ENCODE data around the gene TMEM47. TPM values are rescaled to one million over a fixed set of nuclear protein-coding genes. Genes with fewer than 3 reads are reported as not detected.

TMEM47 gene
- total RNA-seq = not detected in 2 replicates

- Mint-ChIP-seq H3K4me3 (peak within 1 kb of the TSS; percentile 74), H3K27me3 (ENCODE audit: insufficient read depth) (peaks cover 19% of the 10 kb centered on the region), H3K27ac (no peak within 1 kb of the TSS), H3K4me1 (ENCODE audit: low read depth) (peaks cover 7% of the 10 kb centered on the region), H3K9me3 (no peaks in the 10 kb centered on the region), H3K36me3 (ENCODE audit: low read depth) (no peaks in the 10 kb centered on the region)
- peak; percentile 0 for DNase-seq (ENCODE audit: low spot score)
- intact Hi-C loops (cut with micrococcal nuclease) = no loop called here
Measured at GRCh38 chrX:34656842-34657725, at the start of gene TMEM47. TSS of gene TMEM47 (minus strand) at chrX:34657285. CDS start at chrX:34657029, 256 bp downstream.

DNA sequence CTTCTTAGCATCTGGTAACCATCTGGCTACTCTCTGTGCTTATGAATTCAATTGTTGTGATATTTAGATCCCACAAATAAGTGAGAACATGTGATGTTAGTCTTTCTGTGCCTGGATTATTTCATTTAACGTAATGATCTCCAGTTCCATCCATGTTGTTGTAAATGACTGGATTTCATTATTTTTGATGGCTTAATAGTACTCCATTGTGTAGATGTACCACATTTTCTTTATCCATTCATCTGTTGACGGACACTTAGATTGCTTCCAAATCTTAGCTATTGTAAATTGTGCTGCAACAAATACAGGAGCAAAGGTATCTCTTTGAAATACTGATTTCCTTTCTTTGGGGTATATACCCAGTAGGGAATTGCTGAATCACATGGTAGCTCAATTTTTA is 30.0 kb upstream of the TMEM47 start:
- intact Hi-C loops (cut with micrococcal nuclease) = no loop called here
- Mint-ChIP-seq H3K9me3 (peaks cover 7% of the 10 kb centered on the region), H3K36me3 (ENCODE audit: low read depth) (no peaks in the 10 kb centered on the region), H3K27me3 (ENCODE audit: insufficient read depth) (no peaks in the 10 kb centered on the region), H3K27ac (no peak overlapping the region), H3K4me1 (ENCODE audit: low read depth) (no peaks in the 10 kb centered on the region), H3K4me3 (no peak overlapping the region)
- DNase-seq (ENCODE audit: low spot score) = no peak

- Mint-ChIP-seq H3K27me3 (ENCODE audit: insufficient read depth) (peaks cover 16% of the 10 kb centered on the region), H3K4me3 (no peak overlapping the region), H3K36me3 (ENCODE audit: low read depth) (no peaks in the 10 kb centered on the region), H3K27ac (no peak overlapping the region), H3K4me1 (ENCODE audit: low read depth) (peaks cover 7% of the 10 kb centered on the region), H3K9me3 (no peaks in the 10 kb centered on the region)
- intact Hi-C loops (cut with micrococcal nuclease) = no loop called here
- DNase-seq (ENCODE audit: low spot score) = no peak
Measured at GRCh38 chrX:34659575-34659974, 2.5 kb upstream of the TMEM47 start.

GRCh38 chrX:34658326-34658725 is 1.2 kb upstream of the TMEM47 start:
- no peak for DNase-seq (ENCODE audit: low spot score)
- Mint-ChIP-seq H3K27ac (no peak overlapping the region), H3K27me3 (ENCODE audit: insufficient read depth) (peaks cover 19% of the 10 kb centered on the region), H3K4me3 (no peak overlapping the region), H3K4me1 (ENCODE audit: low read depth) (peaks cover 7% of the 10 kb centered on the region), H3K9me3 (no peaks in the 10 kb centered on the region), H3K36me3 (ENCODE audit: low read depth) (no peaks in the 10 kb centered on the region)
- intact Hi-C loops (cut with micrococcal nuclease) = no loop called here

DNA sequence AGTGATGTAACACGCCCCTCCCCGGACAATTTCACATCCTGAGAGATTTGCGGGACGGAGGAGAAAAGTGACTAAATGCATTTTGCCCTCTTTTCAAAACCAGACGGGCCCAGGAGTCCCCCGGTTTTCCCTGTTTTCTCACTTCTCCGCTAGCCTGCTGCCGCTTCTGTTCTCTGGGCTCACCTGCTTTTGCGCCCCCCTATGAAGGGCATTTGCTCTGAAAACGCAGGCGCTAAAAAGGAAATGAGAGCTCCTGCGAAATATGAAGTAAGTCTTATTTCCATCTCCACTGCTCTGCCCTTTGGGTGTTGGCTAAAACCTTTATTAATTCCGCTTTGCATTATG is 613 bp upstream of the TMEM47 start:
- intact Hi-C loops (cut with micrococcal nuclease) = no loop called here
- peak overlapping the region; percentile 45 for H3K4me3 Mint-ChIP-seq
- no peak overlapping the region for H3K27ac Mint-ChIP-seq
- H3K9me3 Mint-ChIP-seq = no peaks in the 10 kb centered on the region
- H3K27me3 Mint-ChIP-seq (ENCODE audit: insufficient read depth) = peaks cover 19% of the 10 kb centered on the region
- H3K36me3 Mint-ChIP-seq (ENCODE audit: low read depth) = no peaks in the 10 kb centered on the region
- peaks cover 7% of the 10 kb centered on the region for H3K4me1 Mint-ChIP-seq (ENCODE audit: low read depth)
- DNase-seq (ENCODE audit: low spot score) = no peak

GRCh38 chrX:34656467-34656841 is 631 bp downstream of the TMEM47 start:
- DNase-seq (ENCODE audit: low spot score) = no peak
- H3K27me3 Mint-ChIP-seq (ENCODE audit: insufficient read depth) = peaks cover 19% of the 10 kb centered on the region
- peaks cover 7% of the 10 kb centered on the region for H3K4me1 Mint-ChIP-seq (ENCODE audit: low read depth)
- no peaks in the 10 kb centered on the region for H3K36me3 Mint-ChIP-seq (ENCODE audit: low read depth)
- H3K9me3 Mint-ChIP-seq = no peaks in the 10 kb centered on the region
- intact Hi-C loops (cut with micrococcal nuclease) = no loop called here
- peak overlapping the region; percentile 74 for H3K4me3 Mint-ChIP-seq
- no peak overlapping the region for H3K27ac Mint-ChIP-seq

GRCh38 chrX:34655501-34656455 is 1.3 kb downstream of the TMEM47 start:
- intact Hi-C loops (cut with micrococcal nuclease) = no loop called here
- Mint-ChIP-seq H3K36me3 (ENCODE audit: low read depth) (no peaks in the 10 kb centered on the region), H3K27me3 (ENCODE audit: insufficient read depth) (peaks cover 19% of the 10 kb centered on the region), H3K4me3 (peak overlapping the region; percentile 74), H3K27ac (peak overlapping the region; percentile 13), H3K4me1 (ENCODE audit: low read depth) (peaks cover 7% of the 10 kb centered on the region), H3K9me3 (no peaks in the 10 kb centered on the region)
- DNase-seq (ENCODE audit: low spot score) = no peak

DNA sequence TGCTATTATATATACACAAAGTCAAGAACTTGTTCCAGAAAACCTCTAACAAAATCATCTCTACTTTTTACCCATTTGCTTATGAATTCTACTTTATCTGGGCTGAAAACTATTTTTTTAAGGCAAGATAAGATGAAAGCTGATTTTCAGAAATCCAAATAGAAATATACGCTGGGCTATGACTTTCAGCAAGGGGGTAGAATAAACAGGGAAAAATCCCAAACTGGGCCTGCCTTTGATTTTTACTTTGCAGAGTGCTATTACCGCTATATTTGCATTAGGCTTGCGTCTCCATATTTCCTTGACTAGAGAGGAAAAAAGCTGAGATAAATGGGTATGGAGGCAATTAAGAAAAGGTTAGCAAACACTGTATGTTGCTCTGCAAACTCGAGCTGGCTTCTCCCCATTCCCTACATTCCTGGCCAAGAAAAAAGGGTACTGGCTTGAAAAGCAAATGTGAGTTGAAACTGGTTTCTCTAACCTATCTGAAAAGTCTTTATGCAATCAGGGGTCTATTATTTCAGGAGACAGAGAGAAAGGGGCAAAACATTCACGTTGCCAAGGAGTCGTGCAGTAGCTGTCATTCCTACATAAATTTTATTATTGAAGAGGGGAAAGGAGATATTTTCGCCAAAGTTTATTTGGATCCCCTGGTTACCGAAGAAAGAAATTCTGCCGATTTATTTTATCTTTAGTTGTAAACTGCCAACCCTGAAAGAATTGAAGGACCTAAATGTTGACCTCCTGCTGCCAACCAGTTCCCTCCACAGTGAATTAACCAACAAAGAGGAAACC is 2.2 kb downstream of the TMEM47 start:
- Mint-ChIP-seq H3K4me3 (no peak overlapping the region), H3K9me3 (no peaks in the 10 kb centered on the region)
- DNase-seq (ENCODE audit: low spot score) = no peak

DNA sequence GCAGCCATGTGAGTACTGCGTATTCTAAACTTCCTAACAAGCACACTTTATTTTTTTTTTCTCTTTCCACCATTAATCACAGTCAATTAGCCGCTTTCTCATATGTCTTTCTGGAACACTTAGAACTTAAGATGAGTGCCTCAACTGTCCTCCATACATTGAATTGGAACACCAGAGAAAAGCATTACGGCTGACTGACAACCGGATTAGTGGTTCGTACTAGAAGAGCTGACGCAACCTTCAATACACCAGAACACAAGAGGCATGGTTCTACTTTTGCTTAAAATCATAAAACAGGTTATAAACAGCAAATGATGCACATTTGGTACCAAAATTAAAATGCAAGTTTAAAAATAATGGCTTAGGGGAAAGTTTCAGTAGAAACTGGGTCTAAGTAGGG is 3.3 kb downstream of the TMEM47 start:
- Mint-ChIP-seq H3K4me1 (ENCODE audit: low read depth) (peaks cover 7% of the 10 kb centered on the region), H3K9me3 (no peaks in the 10 kb centered on the region), H3K27me3 (ENCODE audit: insufficient read depth) (peaks cover 19% of the 10 kb centered on the region), H3K4me3 (no peak overlapping the region), H3K36me3 (ENCODE audit: low read depth) (no peaks in the 10 kb centered on the region), H3K27ac (no peak overlapping the region)
- intact Hi-C loops (cut with micrococcal nuclease) = no loop called here
- DNase-seq (ENCODE audit: low spot score) = no peak

More for the DNA sequence above, 2.2 kb downstream of the TMEM47 start:
- Mint-ChIP-seq H3K27ac (no peak overlapping the region), H3K36me3 (ENCODE audit: low read depth) (no peaks in the 10 kb centered on the region), H3K4me1 (ENCODE audit: low read depth) (peaks cover 7% of the 10 kb centered on the region), H3K27me3 (ENCODE audit: insufficient read depth) (peaks cover 19% of the 10 kb centered on the region)
- intact Hi-C loops (cut with micrococcal nuclease) = no loop called here

GRCh38 chrX:34642849-34643248 is 14.2 kb downstream of the TMEM47 start:
- Mint-ChIP-seq H3K27me3 (ENCODE audit: insufficient read depth) (no peaks in the 10 kb centered on the region), H3K4me3 (no peak overlapping the region)

DNA sequence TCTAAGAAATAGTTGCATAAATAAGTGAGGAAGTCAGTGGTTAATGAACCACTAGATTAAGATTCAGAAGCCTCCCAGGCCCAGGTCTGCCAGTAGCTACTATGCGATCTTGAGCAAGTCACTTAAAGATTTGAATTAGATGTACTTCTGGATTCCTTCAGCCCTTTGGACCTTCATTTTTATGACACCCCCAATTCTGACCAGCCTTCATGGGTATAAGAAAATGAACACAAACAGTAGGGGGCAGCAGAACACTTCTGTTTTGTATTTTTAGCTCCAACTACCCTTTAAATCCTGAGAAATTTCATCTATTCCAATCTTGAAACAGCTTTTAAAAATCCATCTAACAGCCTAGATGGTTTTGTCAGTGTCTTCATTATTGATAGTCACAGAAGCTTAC is 19.0 kb downstream of the TMEM47 start:
- no peaks in the 10 kb centered on the region for H3K9me3 Mint-ChIP-seq
- H3K4me3 Mint-ChIP-seq = no peak overlapping the region
- H3K27ac Mint-ChIP-seq = no peak overlapping the region
- DNase-seq (ENCODE audit: low spot score) = no peak
- intact Hi-C loops (cut with micrococcal nuclease) = no loop called here
- H3K27me3 Mint-ChIP-seq (ENCODE audit: insufficient read depth) = no peaks in the 10 kb centered on the region
- H3K36me3 Mint-ChIP-seq (ENCODE audit: low read depth) = no peaks in the 10 kb centered on the region
- H3K4me1 Mint-ChIP-seq (ENCODE audit: low read depth) = no peaks in the 10 kb centered on the region

More at GRCh38 chrX:34642849-34643248, 14.2 kb downstream of the TMEM47 start:
- no peaks in the 10 kb centered on the region for H3K36me3 Mint-ChIP-seq (ENCODE audit: low read depth)
- no peak for DNase-seq (ENCODE audit: low spot score)
- no peak overlapping the region for H3K27ac Mint-ChIP-seq
- intact Hi-C loops (cut with micrococcal nuclease) = no loop called here
- H3K4me1 Mint-ChIP-seq (ENCODE audit: low read depth) = no peaks in the 10 kb centered on the region
- no peaks in the 10 kb centered on the region for H3K9me3 Mint-ChIP-seq

- H3K4me3 Mint-ChIP-seq = no peak overlapping the region
- no peaks in the 10 kb centered on the region for H3K27me3 Mint-ChIP-seq (ENCODE audit: insufficient read depth)
- DNase-seq (ENCODE audit: low spot score) = no peak
- no peak overlapping the region for H3K27ac Mint-ChIP-seq
- H3K4me1 Mint-ChIP-seq (ENCODE audit: low read depth) = no peaks in the 10 kb centered on the region
- no peaks in the 10 kb centered on the region for H3K36me3 Mint-ChIP-seq (ENCODE audit: low read depth)
- no peaks in the 10 kb centered on the region for H3K9me3 Mint-ChIP-seq
- intact Hi-C loops (cut with micrococcal nuclease) = no loop called here
Measured at GRCh38 chrX:34634349-34634748, 22.7 kb downstream of the TMEM47 start.

Measured in activated T-helper 1 cell treated with anti-CD3 and anti-CD28 coated beads, Interleukin-12 subunit alpha, Interleukin-12 subunit beta, Interleukin-2, Interleukin-4 antibody, amounts not matched to agents 30 ng/mL and 10 ng/mL and 1 ng/mL, durations not matched to agents 14 hours and 24 hours and 36 hours (primary cell).